HFFc6 (cell line): ENCODE data around the gene ZNF385A. TPM values are rescaled to one million over a fixed set of nuclear protein-coding genes. Genes with fewer than 3 reads are reported as not detected.
"Not testable (repeated sequence)": the region's sequence is repeated elsewhere in the genome, so short reads cannot be mapped to it uniquely, and the experiment has no call there.

Source experiments
- DNase-seq: peaks from one replicate; pipeline ENCODE4 v3.0.0-alpha.2; 2018
- H3K27ac Mint-ChIP-seq: 2 replicates; pipeline ENCODE4 v1.8.0; 2020; ENCODE audit warnings: mild to moderate bottlenecking, mixed read lengths
- H3K27me3 Mint-ChIP-seq: 2 replicates; pipeline ENCODE4 v1.8.0; 2021; ENCODE audit warnings: mild to moderate bottlenecking, moderate library complexity, mixed read lengths; ENCODE audit not compliant: insufficient read depth
- H3K36me3 Mint-ChIP-seq: 2 replicates; pipeline ENCODE4 v1.8.0; 2021; ENCODE audit warnings: low read depth, mixed read lengths
- H3K4me1 Mint-ChIP-seq: 2 replicates; pipeline ENCODE4 v1.8.0; 2020; ENCODE audit warnings: low read depth, mixed read lengths
- H3K4me3 Mint-ChIP-seq: 2 replicates; pipeline ENCODE4 v1.8.0; 2020; ENCODE audit warnings: mild to moderate bottlenecking, moderate library complexity, mixed read lengths
- H3K9me3 Mint-ChIP-seq: 2 replicates; pipeline ENCODE4 v1.8.0; 2020; ENCODE audit warnings: mild to moderate bottlenecking, mixed read lengths
- microRNA-seq: library from miRNA; unstranded; fragments of <30 nt; microRNA quantifications from one replicate; pipeline ENCODE4, GENCODE V29; 2019
- total RNA-seq, 6 experiments: library from RNA; stranded (reverse); fragmentation: NEBNext Ultra II Directional; extraction: Animal tissue kit (Norgen Biotek cat#: 25700); gene quantifications; 2 replicates in 1 of 6; 3 replicates in 5 of 6; pipeline ENCODE4 v1.2.3, GENCODE V29; 2021
- TF ChIP-seq, protein P1 (sequence below): fragments of 200-600 bp; sonication (generic); IDR thresholded peaks from 2 replicates; pipeline ENCODE4 v1.5.0; 2021; ENCODE audit warnings: antibody characterized with exemption, mild to moderate bottlenecking

The ZNF385A gene
- total RNA-seq, 6 experiments from 2014 or later: 4.0 to 7.4 (median 6.1) TPM

DNA sequence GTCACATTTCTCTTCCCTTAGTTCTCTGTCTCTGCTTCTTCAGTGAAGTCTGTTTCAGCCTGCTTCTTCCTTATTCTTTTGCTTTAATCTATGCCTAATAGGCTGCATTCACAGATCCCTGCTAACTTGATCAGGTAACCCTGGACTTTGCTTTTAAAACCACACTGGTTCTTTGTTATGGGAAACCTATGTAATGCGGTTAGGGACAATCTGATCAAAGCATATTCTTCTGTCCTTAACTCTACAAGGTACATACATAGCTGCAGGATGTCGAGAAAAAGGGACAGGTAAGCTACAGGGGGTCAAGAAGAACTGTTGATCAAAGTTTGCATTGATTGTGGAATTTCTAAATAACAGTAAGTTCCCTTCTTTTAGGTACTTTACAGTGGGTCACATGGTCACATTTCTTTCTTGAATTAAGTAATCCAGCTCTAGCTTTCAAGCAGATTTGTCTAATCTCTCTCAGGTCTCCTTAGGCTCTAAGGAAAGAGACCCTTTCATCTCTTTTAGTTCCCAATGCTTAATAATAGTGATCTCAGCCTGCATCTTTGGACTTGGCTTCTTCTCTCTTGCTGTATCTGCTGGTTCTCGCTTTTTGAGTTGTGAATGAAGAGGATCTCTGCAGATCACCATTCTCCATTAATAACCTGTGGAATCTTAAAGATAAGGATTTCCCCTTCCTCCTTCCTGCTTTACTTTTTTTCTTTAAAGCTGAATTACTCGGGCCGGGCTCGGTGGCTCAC is 55.8 kb downstream of the ZNF385A start:
- TF ChIP-seq, protein P1, sequence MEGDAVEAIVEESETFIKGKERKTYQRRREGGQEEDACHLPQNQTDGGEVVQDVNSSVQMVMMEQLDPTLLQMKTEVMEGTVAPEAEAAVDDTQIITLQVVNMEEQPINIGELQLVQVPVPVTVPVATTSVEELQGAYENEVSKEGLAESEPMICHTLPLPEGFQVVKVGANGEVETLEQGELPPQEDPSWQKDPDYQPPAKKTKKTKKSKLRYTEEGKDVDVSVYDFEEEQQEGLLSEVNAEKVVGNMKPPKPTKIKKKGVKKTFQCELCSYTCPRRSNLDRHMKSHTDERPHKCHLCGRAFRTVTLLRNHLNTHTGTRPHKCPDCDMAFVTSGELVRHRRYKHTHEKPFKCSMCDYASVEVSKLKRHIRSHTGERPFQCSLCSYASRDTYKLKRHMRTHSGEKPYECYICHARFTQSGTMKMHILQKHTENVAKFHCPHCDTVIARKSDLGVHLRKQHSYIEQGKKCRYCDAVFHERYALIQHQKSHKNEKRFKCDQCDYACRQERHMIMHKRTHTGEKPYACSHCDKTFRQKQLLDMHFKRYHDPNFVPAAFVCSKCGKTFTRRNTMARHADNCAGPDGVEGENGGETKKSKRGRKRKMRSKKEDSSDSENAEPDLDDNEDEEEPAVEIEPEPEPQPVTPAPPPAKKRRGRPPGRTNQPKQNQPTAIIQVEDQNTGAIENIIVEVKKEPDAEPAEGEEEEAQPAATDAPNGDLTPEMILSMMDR: no peak
- peak overlapping the region; percentile 65 for H3K4me3 Mint-ChIP-seq
- H3K27me3 Mint-ChIP-seq: no peaks in the 10 kb centered on the region; the same call in 1 of the 2 replicates
- peak overlapping the region; percentile 61 for H3K27ac Mint-ChIP-seq
- no peak for DNase-seq
- H3K36me3 Mint-ChIP-seq: peaks cover 13% of the 10 kb centered on the region
- H3K4me1 Mint-ChIP-seq: peaks cover 58% of the 10 kb centered on the region
- H3K9me3 Mint-ChIP-seq: no peaks in the 10 kb centered on the region

DNA sequence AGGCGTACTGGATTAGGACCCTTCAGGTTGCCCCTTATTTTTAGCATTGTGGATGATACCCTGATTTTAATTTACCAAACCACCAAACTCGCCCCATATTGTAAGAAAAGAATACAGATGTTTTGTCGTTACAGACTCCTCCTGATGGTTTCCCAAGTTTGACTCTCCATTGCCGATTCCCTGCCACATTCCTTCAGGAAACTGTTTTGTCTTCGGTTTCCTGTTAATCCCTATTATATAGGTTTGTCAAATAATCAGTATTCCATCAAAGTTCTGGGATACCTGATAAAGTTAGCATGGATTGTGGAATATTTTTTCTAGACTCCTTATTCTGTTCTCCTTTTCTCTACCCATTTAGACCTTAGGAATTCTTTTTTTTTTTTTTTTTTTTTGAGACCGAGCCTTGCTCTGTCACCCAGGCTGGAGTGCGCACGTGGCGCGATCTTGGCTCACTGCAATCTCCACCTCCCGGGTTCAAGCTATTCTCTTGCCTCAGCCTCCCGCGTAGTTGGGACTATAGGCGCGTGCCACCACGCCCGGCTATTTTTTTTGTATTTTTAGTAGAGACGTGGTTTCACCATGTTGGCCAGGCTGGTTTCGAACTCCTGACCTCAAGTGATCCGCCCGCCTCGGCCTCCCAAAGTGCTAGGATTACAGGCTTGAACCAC is 59.0 kb downstream of the ZNF385A start:
- Mint-ChIP-seq H3K36me3 (peaks cover 13% of the 10 kb centered on the region), H3K4me1 (peaks cover 45% of the 10 kb centered on the region), H3K27ac (peak overlapping the region; percentile 99), H3K4me3 (peak overlapping the region; percentile 97)
- H3K9me3 Mint-ChIP-seq, DNase-seq, H3K27me3 Mint-ChIP-seq: not testable (repeated sequence)

DNA sequence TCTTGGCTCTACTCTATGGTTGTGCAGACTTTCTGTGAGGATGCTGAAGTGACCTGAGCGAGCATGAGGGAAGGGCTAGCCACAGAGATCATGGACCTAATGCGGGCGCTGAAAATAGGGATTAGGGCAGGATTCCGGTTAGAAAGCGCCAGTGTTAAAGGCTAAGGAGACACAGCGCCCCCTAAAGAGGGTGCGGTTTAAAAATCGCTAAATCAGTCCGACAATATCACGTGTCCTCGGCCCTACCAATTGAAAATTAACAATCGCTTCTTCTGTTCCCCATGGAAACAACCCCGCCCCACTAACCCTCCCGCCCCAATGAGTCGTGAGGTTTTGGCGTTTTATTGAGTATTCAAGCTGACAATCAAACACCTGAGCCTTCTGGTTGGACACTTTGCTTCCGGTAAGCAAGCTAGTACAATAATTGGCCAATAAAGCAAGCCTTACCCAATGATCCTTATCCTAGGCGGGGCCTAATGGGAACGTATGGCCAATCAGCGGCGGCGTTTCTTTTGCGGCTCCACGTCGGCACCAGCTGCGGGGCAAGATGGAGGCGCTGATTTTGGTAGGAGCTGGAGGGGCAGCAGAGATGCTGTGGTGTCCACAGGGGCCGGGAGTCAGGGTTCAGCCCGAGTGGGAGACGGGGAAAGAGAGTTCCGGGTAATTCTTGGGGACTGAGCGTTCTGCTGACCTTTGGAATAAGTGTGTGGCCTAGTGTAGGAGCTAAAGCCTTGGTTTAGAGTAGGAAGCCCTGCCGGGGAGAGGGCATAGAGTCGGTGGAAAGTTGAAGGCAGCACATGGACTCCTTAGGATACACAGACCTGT is 59.7 kb downstream of the ZNF385A start, which contains the start of gene COPZ1:
Gene COPZ1, plus strand, starts transcription at position 515 of the 825 bp plus-strand sequence. Its CDS starts 33 bp downstream, at position 548.
- peak within 1 kb of the TSS; percentile 97 for H3K4me3 Mint-ChIP-seq
- peaks cover 38% of the 10 kb centered on the region for H3K4me1 Mint-ChIP-seq
- DNase-seq: peak; percentile 100
- peak within 1 kb of the TSS; percentile 99 for H3K27ac Mint-ChIP-seq
- TF ChIP-seq, protein P1: peak; percentile 89
- H3K9me3 Mint-ChIP-seq: no peaks in the 10 kb centered on the region
- H3K36me3 Mint-ChIP-seq: peaks cover 13% of the 10 kb centered on the region
- no peaks in the 10 kb centered on the region; the same call in 1 of the 2 replicates for H3K27me3 Mint-ChIP-seq

DNA sequence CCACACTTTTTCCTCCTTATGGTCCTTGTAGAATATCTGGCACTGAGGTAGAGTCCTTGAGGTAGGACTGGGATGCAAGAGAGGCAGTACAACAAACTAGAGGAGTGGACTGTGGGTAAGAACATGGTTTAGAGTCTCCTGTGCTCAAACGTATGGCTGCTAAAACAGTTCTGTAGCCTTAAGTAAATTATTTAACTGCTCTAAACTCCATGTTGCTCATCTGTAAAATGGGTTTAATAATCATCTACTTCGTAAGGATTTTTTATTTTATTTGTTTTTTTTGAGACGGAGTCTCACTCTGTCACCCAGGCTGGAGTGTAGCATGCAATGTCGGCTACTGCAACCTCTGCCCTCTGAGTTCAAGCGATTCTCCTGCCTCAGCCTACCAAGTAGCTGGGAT is 63.2 kb downstream of the ZNF385A start:
- Mint-ChIP-seq H3K9me3 (no peaks in the 10 kb centered on the region), H3K4me1 (peaks cover 9% of the 10 kb centered on the region), H3K27ac (no peak overlapping the region), H3K27me3 (peaks cover 1% of the 10 kb centered on the region), H3K4me3 (no peak overlapping the region), H3K36me3 (peaks cover 10% of the 10 kb centered on the region)
- TF ChIP-seq, protein P1: no peak
- DNase-seq: no peak

Small RNA genes lying within 50 kb of the gene (microRNA-seq; reads per million reads assigned to microRNA genes)
- 253 reads per million, percentile 60 among the genes with 10 or more reads in this experiment for gene MIR148B

Other genes starting within 250 kb of the ZNF385A start
- gene SMUG1, start 195.7 kb downstream of the ZNF385A start, total RNA-seq: 10 to 100 TPM; 21.4 to 28.4 (median 26.1) TPM
- gene CBX5, start 104.6 kb downstream of the ZNF385A start, total RNA-seq: 100 to 1,000 TPM in 4 of 6 experiments, 10 to 100 TPM in 2; 76.8 to 128 (median 117) TPM
- 1,000 to 10,000 TPM in 3 of 6 experiments, 100 to 1,000 TPM in 3; 768 to 1,141 (median 1,018) TPM for gene HNRNPA1, start 104.0 kb downstream of the ZNF385A start, total RNA-seq
- under 1 TPM; 0.21 to 0.59 (median 0.32) TPM for gene NFE2, start 83.7 kb downstream of the ZNF385A start, total RNA-seq
- 100 to 1,000 TPM; 178 to 225 (median 200) TPM for gene COPZ1, start 59.6 kb downstream of the ZNF385A start, total RNA-seq
- not detected for gene GPR84, start 20.2 kb downstream of the ZNF385A start, total RNA-seq
- gene ITGA5, start 34.5 kb upstream of the ZNF385A start, total RNA-seq: 100 to 1,000 TPM; 261 to 355 (median 329) TPM
- gene GTSF1, start 88.9 kb upstream of the ZNF385A start, total RNA-seq: not detected
- gene NCKAP1L, start 113.0 kb upstream of the ZNF385A start, total RNA-seq: under 1 TPM in 4 of 6 experiments, not detected in 2; 0.03 to 0.14 (median 0.08) TPM
- not detected for gene PDE1B, start 164.9 kb upstream of the ZNF385A start, total RNA-seq
- gene PPP1R1A, start 203.9 kb upstream of the ZNF385A start, total RNA-seq: not detected